Bronchial epithelial cell (primary cell): ENCODE data around the gene ADAMTS2. TPM values are rescaled to one million over a fixed set of nuclear protein-coding genes. Genes with fewer than 3 reads are reported as not detected.

Source experiments
- DNase-seq: peaks from one replicate; pipeline ENCODE4 v3.0.0-alpha.2; 2010; ENCODE audit warnings: low read depth
- FAIRE-seq: peaks from 2 replicates; lab custom pipeline; 2011; peaks lifted over from hg19 to GRCh38; lab: Jason Lieb, UNC
- H3K27me3 ChIP-seq: 2 replicates; pipeline ENCODE4 v1.5.1; 2011; ENCODE audit warnings: low read length; ENCODE audit not compliant: control insufficient read depth, insufficient read depth
- H3K36me3 ChIP-seq: 2 replicates; pipeline ENCODE4 v1.5.1; 2011; ENCODE audit warnings: low read length; ENCODE audit not compliant: control insufficient read depth, insufficient read depth
- H3K4me3 ChIP-seq: 2 replicates; pipeline ENCODE4 v1.5.1; 2011; ENCODE audit warnings: mild to moderate bottlenecking, low read depth, low read length, control low read depth
- CTCF ChIP-seq: IDR thresholded peaks from 2 replicates; pipeline ENCODE4 v1.5.1; 2011; ENCODE audit warnings: mild to moderate bottlenecking, moderate library complexity, low read length, control low read depth, inconsistent platforms; ENCODE audit not compliant: insufficient read depth, severe bottlenecking
- total RNA-seq: library from RNA; depleted of rRNA; stranded (reverse); fragments of >200 nt; gene quantifications from 2 replicates; pipeline ENCODE4 v1.2.1, GENCODE V29; 2014

The ADAMTS2 gene
- total RNA-seq, 1 donor from 2014 or later = 0.26 TPM

GRCh38 chr5:179333796-179334761 is 11.2 kb downstream of the ADAMTS2 start:
- no peak for FAIRE-seq
- no peak overlapping the region for H3K4me3 ChIP-seq
- H3K36me3 ChIP-seq = no peaks in the 10 kb centered on the region
- no peak for DNase-seq
- H3K27me3 ChIP-seq = no peaks in the 10 kb centered on the region
- no peak for TF ChIP-seq CTCF

- FAIRE-seq (no peak), DNase-seq (no peak)
- TF ChIP-seq CTCF = no peak
- Histone ChIP-seq H3K4me3 (no peak overlapping the region), H3K36me3 (no peaks in the 10 kb centered on the region), H3K27me3 (no peaks in the 10 kb centered on the region)
Observed at GRCh38 chr5:179332741-179333290, 12.4 kb downstream of the ADAMTS2 start.

- H3K4me3 ChIP-seq = no peak overlapping the region
- no peak for DNase-seq
- no peak for TF ChIP-seq CTCF
- H3K27me3 ChIP-seq = no peaks in the 10 kb centered on the region
- FAIRE-seq = no peak
- H3K36me3 ChIP-seq = no peaks in the 10 kb centered on the region
Observed at GRCh38 chr5:179331591-179332375, 13.5 kb downstream of the ADAMTS2 start.

GRCh38 chr5:179330186-179330900 is 14.9 kb downstream of the ADAMTS2 start:
- H3K27me3 ChIP-seq = no peaks in the 10 kb centered on the region
- H3K4me3 ChIP-seq = no peak overlapping the region
- H3K36me3 ChIP-seq = no peaks in the 10 kb centered on the region
- no peak for DNase-seq
- FAIRE-seq = no peak
- TF ChIP-seq CTCF = no peak

GRCh38 chr5:179328291-179328690 is 17.0 kb downstream of the ADAMTS2 start:
- FAIRE-seq = no peak

More at GRCh38 chr5:179328291-179328690, 17.0 kb downstream of the ADAMTS2 start:
- TF ChIP-seq CTCF = no peak
- Histone ChIP-seq H3K4me3 (no peak overlapping the region), H3K27me3 (no peaks in the 10 kb centered on the region), H3K36me3 (no peaks in the 10 kb centered on the region)
- DNase-seq = no peak
